IMR-90 (cell line): ENCODE data around the gene ULK2. TPM values are rescaled to one million over a fixed set of nuclear protein-coding genes. Genes with fewer than 3 reads are reported as not detected.

Source experiments
- ATAC-seq: fragments of 200-7000 bp; cut with Tn5 transposase; 2 replicates; pipeline ENCODE4 v1.9.1; 2020; ENCODE audit warnings: low read depth, mild to moderate bottlenecking, moderate library complexity
- BruUV-seq: library from RNA; stranded (reverse); fragments of 400-500 nt; replicated peaks from 2 replicates; lab custom pipeline; 2021; lab: Mats Ljungman, UMichigan
- CTCF ChIA-PET: fragments of 300-600 bp; formaldehyde crosslinking; extraction: SDS; loops from one replicate; lab custom pipeline; 2021; ENCODE audit warnings: antibody characterized with exemption; lab: Yijun Ruan, JAX
- POLR2A ChIA-PET: fragments of 300-600 bp; sonication (Branson Sonifier 250); formaldehyde crosslinking; loops from one replicate; lab custom pipeline; 2022; ENCODE audit warnings: antibody characterized with exemption; ENCODE audit not compliant: unreplicated experiment; lab: Charles Lee
- DNase-seq: peaks from one replicate; pipeline ENCODE4 v3.0.0; 2013
- H2AFZ ChIP-seq: replicated peaks from 2 replicates; pipeline ENCODE3; 2013; ENCODE audit warnings: low read length, mild to moderate bottlenecking; ENCODE audit not compliant: poor library complexity
- H2AK5ac ChIP-seq: 2 replicates; pipeline ENCODE4 v1.6.1; 2013; ENCODE audit warnings: low read depth, low read length, inconsistent platforms
- H2AK9ac ChIP-seq: replicated peaks from 2 replicates; pipeline ENCODE3; 2013; ENCODE audit warnings: mild to moderate bottlenecking, low read depth, low read length, moderate library complexity; ENCODE audit not compliant: poor library complexity
- H2BK120ac ChIP-seq: 2 replicates; pipeline ENCODE4 v1.6.1; 2013; ENCODE audit warnings: low read depth, low read length, inconsistent platforms
- H2BK15ac ChIP-seq: 3 replicates; pipeline ENCODE4 v1.6.1; 2013; ENCODE audit warnings: low read depth, low read length, inconsistent platforms
- H2BK20ac ChIP-seq: 2 replicates; pipeline ENCODE4 v1.6.1; 2013; ENCODE audit warnings: low read depth, mild to moderate bottlenecking, inconsistent platforms, low read length, moderate library complexity
- H2BK5ac ChIP-seq: 2 replicates; pipeline ENCODE4 v1.6.1; 2013; ENCODE audit warnings: mild to moderate bottlenecking, low read depth, low read length, inconsistent platforms; ENCODE audit not compliant: poor library complexity, severe bottlenecking
- H3K14ac ChIP-seq: replicated peaks from 2 replicates; pipeline ENCODE4 v1.6.1; 2013; ENCODE audit warnings: low read depth, low read length, inconsistent platforms
- H3K18ac ChIP-seq: 2 replicates; pipeline ENCODE4 v1.6.1; 2013; ENCODE audit warnings: low read depth, low read length, control low read depth
- H3K23ac ChIP-seq: 2 replicates; pipeline ENCODE4 v1.6.1; 2013; ENCODE audit warnings: low read depth, low read length, inconsistent platforms
- H3K27ac ChIP-seq: 2 replicates; pipeline ENCODE4 v1.5.1; 2013; ENCODE audit warnings: mild to moderate bottlenecking, control low read depth, low read length; ENCODE audit not compliant: insufficient read depth
- H3K27me3 ChIP-seq: 2 replicates; pipeline ENCODE4 v1.6.1; 2013; ENCODE audit warnings: low read length; ENCODE audit not compliant: control insufficient read depth, insufficient read depth
- H3K36me3 ChIP-seq: 2 replicates; pipeline ENCODE4 v1.6.1; 2013; ENCODE audit warnings: low read length, mixed read lengths; ENCODE audit not compliant: control insufficient read depth, insufficient read depth
- H3K4ac ChIP-seq: 2 replicates; pipeline ENCODE4 v1.6.1; 2013; ENCODE audit warnings: low read depth, low read length, inconsistent platforms
- H3K4me1 ChIP-seq: 2 replicates; pipeline ENCODE4 v1.6.1; 2013; ENCODE audit warnings: low read length, mixed read lengths; ENCODE audit not compliant: control insufficient read depth, insufficient read depth
- H3K4me2 ChIP-seq: 2 replicates; pipeline ENCODE4 v1.6.1; 2013; ENCODE audit warnings: low read depth, mild to moderate bottlenecking, control low read depth, low read length, moderate library complexity
- H3K4me3 ChIP-seq: 2 replicates; pipeline ENCODE4 v1.5.1; 2013; ENCODE audit warnings: low read depth, mild to moderate bottlenecking, control low read depth, low read length, moderate library complexity; ENCODE audit not compliant: insufficient read depth
- H3K56ac ChIP-seq: 2 replicates; pipeline ENCODE4 v1.6.1; 2013; ENCODE audit warnings: low read length, inconsistent platforms; ENCODE audit not compliant: insufficient read depth; ENCODE audit errors: extremely low read depth
- H3K79me1 ChIP-seq, 2 experiments: 2 replicates each; pipeline ENCODE4 v1.6.1; 2013; ENCODE audit warnings: low read length in 2 of 2, inconsistent platforms in 1 of 2, low read depth in 1 of 2
- H3K9ac ChIP-seq: 2 replicates; pipeline ENCODE4 v1.6.1; 2013; ENCODE audit warnings: low read depth, low read length, control low read depth
- H3K9me1 ChIP-seq: 2 replicates; pipeline ENCODE4 v1.6.1; 2013; ENCODE audit warnings: low read length, inconsistent platforms; ENCODE audit not compliant: insufficient read depth
- H3K9me3 ChIP-seq: 2 replicates; pipeline ENCODE4 v1.6.1; 2013; ENCODE audit warnings: low read length; ENCODE audit not compliant: control insufficient read depth, insufficient read depth
- H4K20me1 ChIP-seq: 2 replicates; pipeline ENCODE4 v1.6.1; 2013; ENCODE audit warnings: low read length, inconsistent platforms; ENCODE audit not compliant: insufficient read depth
- H4K5ac ChIP-seq: 2 replicates; pipeline ENCODE4 v1.6.1; 2013; ENCODE audit warnings: mild to moderate bottlenecking, low read depth, low read length, control low read depth
- H4K8ac ChIP-seq, 2 experiments: 2 replicates each; pipeline ENCODE4 v1.6.1; 2013; ENCODE audit warnings: low read depth in 2 of 2, low read length in 2 of 2, control low read depth in 1 of 2, inconsistent platforms in 1 of 2
- H4K91ac ChIP-seq: 2 replicates; pipeline ENCODE4 v1.6.1; 2013; ENCODE audit warnings: low read depth, low read length, inconsistent platforms; ENCODE audit not compliant: insufficient read depth
- BHLHE40 ChIP-seq: fragments of 150-350 bp; IDR thresholded peaks from 2 replicates; pipeline ENCODE4 v1.6.1; 2016; ENCODE audit warnings: mild to moderate bottlenecking, low read depth, low read length
- CEBPB ChIP-seq: IDR thresholded peaks from 2 replicates; pipeline ENCODE4 v1.6.1; 2012; ENCODE audit warnings: low read depth, low read length, improper control_type of control experiment
- CHD1 ChIP-seq: IDR thresholded peaks from 2 replicates; pipeline ENCODE4 v1.6.1; 2012; ENCODE audit warnings: low read depth, low read length, improper control_type of control experiment
- FOS ChIP-seq: fragments of 150-350 bp; IDR thresholded peaks from 2 replicates; pipeline ENCODE4 v1.6.1; 2016; ENCODE audit warnings: low read depth, low read length
- MAFK ChIP-seq: IDR thresholded peaks from 2 replicates; pipeline ENCODE4 v1.6.1; 2012; ENCODE audit warnings: low read depth, low read length, improper control_type of control experiment
- MAZ ChIP-seq: IDR thresholded peaks from 2 replicates; pipeline ENCODE4 v1.6.1; 2012; ENCODE audit warnings: low read depth, mild to moderate bottlenecking, low read length, improper control_type of control experiment, moderate library complexity, borderline replicate concordance
- MXI1 ChIP-seq: IDR thresholded peaks from 2 replicates; pipeline ENCODE4 v1.6.1; 2012; ENCODE audit warnings: low read depth, mild to moderate bottlenecking, low read length, moderate library complexity, borderline replicate concordance
- NFE2L2 ChIP-seq: fragments of 150-350 bp; IDR thresholded peaks from 2 replicates; pipeline ENCODE4 v1.6.1; 2016; ENCODE audit warnings: low read depth, mild to moderate bottlenecking, low read length
- POLR2A ChIP-seq: IDR thresholded peaks from 2 replicates; pipeline ENCODE4 v1.6.1; 2012; ENCODE audit warnings: mild to moderate bottlenecking, low read depth, low read length
- RAD21 ChIP-seq: IDR thresholded peaks from 2 replicates; pipeline ENCODE4 v1.6.1; 2012; ENCODE audit warnings: low read length, improper control_type of control experiment
- RCOR1 ChIP-seq: IDR thresholded peaks from 2 replicates; pipeline ENCODE4 v1.6.1; 2012; ENCODE audit warnings: mild to moderate bottlenecking, low read length, improper control_type of control experiment; ENCODE audit not compliant: insufficient replicate concordance
- RFX5 ChIP-seq: IDR thresholded peaks from 2 replicates; pipeline ENCODE4 v1.8.0; 2012; ENCODE audit warnings: low read depth, mild to moderate bottlenecking, low read length, moderate library complexity
- SMC3 ChIP-seq: fragments of 150-350 bp; IDR thresholded peaks from 2 replicates; pipeline ENCODE4 v1.6.1; 2016; ENCODE audit warnings: low read depth, mild to moderate bottlenecking, antibody characterized with exemption, low read length, moderate library complexity
- WGBS, 2 experiments: methylation state at CpG; one replicate each; pipeline versions ENCODE4 v1.1.5 to v1.1.7; 2013; ENCODE audit warnings: missing lambda C conversion rate in 2 of 2; ENCODE audit not compliant: insufficient read length in 1 of 2; ENCODE audit errors: extremely low coverage in 2 of 2; 5-methylcytosine and 5-hydroxymethylcytosine counted together
- dilution Hi-C: fragments of 300-500 bp; cut with HindIII; formaldehyde crosslinking; loops from one replicate; pipeline ENCODE4 v1.14.3; 2018; ENCODE audit warnings: low sequenced_read_pairs; ENCODE audit not compliant: unreplicated experiment
- in situ Hi-C: fragments of 300-500 bp; cut with MboI; formaldehyde crosslinking; loops from 3 replicates; pipeline ENCODE4 v1.14.3; 2019; ENCODE audit warnings: low sequenced_read_pairs, inconsistent platforms, mixed read lengths
- intact Hi-C: fragments of 100-400 bp; cut with micrococcal nuclease; formaldehyde crosslinking; loops from 2 replicates; pipeline ENCODE4 v1.10.0; 2022
- polyA plus RNA-seq, 3 experiments: library from polyadenylated mRNA; depleted of rRNA; stranded (reverse); fragments of >200 nt; gene quantifications; 2 replicates each; pipeline ENCODE4 v1.2.3, GENCODE V29; 2012; ENCODE audit warnings: low replicate concordance in 1 of 3
- total RNA-seq: library from RNA; depleted of rRNA; stranded (reverse); fragments of >200 nt; gene quantifications from 2 replicates; pipeline ENCODE4 v1.2.3, GENCODE V29; 2012
- TF ChIP-seq, protein P1 (sequence below): conservative IDR thresholded peaks from 2 replicates; pipeline ENCODE4 v1.5.1; 2012; ENCODE audit warnings: mild to moderate bottlenecking, low read depth, low read length, improper control_type of control experiment
- TF ChIP-seq, protein P2 (sequence below): fragments of 150-350 bp; IDR thresholded peaks from 2 replicates; pipeline ENCODE4 v1.6.1; 2016; ENCODE audit warnings: low read depth, mild to moderate bottlenecking, low read length, moderate library complexity, borderline replicate concordance
- TF ChIP-seq, protein P3 (sequence below): fragments of 150-350 bp; IDR thresholded peaks from 2 replicates; pipeline ENCODE4 v1.6.1; 2017; ENCODE audit warnings: mild to moderate bottlenecking, antibody characterized with exemption, low read length, low read depth

Gene ULK2
- total and polyA plus RNA-seq, 2 of the 4 experiments (the other 2 are of a cell fraction), result 8.9 to 10.8 TPM

DNA sequence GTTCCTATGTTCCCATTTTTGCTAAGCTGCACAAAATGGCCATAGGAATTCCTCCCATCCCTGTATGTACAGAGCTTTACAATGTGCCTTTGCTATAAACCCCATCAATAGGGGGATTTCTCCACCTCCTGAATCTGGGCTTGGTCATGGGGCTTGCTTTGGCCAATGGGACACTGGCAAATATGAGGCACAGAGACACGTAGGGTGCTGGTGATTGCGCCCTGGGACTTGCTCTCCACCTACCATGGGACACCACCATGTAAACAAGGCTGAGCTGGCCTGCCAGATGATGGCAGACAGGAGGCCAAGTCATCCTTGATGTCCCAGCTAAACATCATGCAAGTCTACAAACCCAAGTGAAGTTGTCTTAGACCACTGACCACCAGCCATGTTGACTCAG lies 104.3 kb downstream of the ULK2 start:
- dilution Hi-C loops, result no loop called here

More for the DNA sequence above, 104.3 kb downstream of the ULK2 start:
- Histone ChIP-seq H2BK5ac (no peak overlapping the region), H3K4me2 (no peak overlapping the region), H2BK120ac (no peak overlapping the region), H3K23ac (no peak overlapping the region), H3K9ac (no peak overlapping the region), H3K14ac (no peak overlapping the region), H2AK5ac (no peak overlapping the region), H2AFZ (peak overlapping the region; percentile 35), H3K36me3 (no peaks in the 10 kb centered on the region), H3K56ac (no peak overlapping the region), H3K9me3 (0 out of 2 replicates have a peak, but pooled peaks cover 2% of the 10 kb centered on the region), H2AK9ac (peak overlapping the region; percentile 28), H2BK15ac (no peak overlapping the region), H3K9me1 (no peaks in the 10 kb centered on the region), H3K79me1 (no peaks in the 10 kb centered on the region), H4K8ac (no peak overlapping the region), H4K5ac (no peak overlapping the region), H3K4me1 (no peaks in the 10 kb centered on the region), H2BK20ac (no peak overlapping the region), H3K27me3 (peaks cover 34% of the 10 kb centered on the region), H3K27ac (no peak overlapping the region), H3K4ac (no peak overlapping the region), H3K4me3 (no peak overlapping the region), H4K20me1 (no peaks in the 10 kb centered on the region), H3K18ac (no peak overlapping the region), H4K91ac (no peak overlapping the region)
- POLR2A ChIA-PET, result no interaction called here
- BruUV-seq, result no TSS peak
- TF ChIP-seq, protein P1, sequence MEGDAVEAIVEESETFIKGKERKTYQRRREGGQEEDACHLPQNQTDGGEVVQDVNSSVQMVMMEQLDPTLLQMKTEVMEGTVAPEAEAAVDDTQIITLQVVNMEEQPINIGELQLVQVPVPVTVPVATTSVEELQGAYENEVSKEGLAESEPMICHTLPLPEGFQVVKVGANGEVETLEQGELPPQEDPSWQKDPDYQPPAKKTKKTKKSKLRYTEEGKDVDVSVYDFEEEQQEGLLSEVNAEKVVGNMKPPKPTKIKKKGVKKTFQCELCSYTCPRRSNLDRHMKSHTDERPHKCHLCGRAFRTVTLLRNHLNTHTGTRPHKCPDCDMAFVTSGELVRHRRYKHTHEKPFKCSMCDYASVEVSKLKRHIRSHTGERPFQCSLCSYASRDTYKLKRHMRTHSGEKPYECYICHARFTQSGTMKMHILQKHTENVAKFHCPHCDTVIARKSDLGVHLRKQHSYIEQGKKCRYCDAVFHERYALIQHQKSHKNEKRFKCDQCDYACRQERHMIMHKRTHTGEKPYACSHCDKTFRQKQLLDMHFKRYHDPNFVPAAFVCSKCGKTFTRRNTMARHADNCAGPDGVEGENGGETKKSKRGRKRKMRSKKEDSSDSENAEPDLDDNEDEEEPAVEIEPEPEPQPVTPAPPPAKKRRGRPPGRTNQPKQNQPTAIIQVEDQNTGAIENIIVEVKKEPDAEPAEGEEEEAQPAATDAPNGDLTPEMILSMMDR, result no peak
- TF ChIP-seq NFE2L2 (no peak), RCOR1 (no peak), CHD1 (no peak), RAD21 (no peak), SMC3 (no peak), MAFK (no peak), MAZ (no peak), RFX5 (no peak), FOS (no peak), POLR2A (no peak), BHLHE40 (no peak), MXI1 (no peak), CEBPB (no peak)
- TF ChIP-seq, protein P2, sequence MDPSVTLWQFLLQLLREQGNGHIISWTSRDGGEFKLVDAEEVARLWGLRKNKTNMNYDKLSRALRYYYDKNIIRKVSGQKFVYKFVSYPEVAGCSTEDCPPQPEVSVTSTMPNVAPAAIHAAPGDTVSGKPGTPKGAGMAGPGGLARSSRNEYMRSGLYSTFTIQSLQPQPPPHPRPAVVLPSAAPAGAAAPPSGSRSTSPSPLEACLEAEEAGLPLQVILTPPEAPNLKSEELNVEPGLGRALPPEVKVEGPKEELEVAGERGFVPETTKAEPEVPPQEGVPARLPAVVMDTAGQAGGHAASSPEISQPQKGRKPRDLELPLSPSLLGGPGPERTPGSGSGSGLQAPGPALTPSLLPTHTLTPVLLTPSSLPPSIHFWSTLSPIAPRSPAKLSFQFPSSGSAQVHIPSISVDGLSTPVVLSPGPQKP, result no peak
- TF ChIP-seq, protein P3, sequence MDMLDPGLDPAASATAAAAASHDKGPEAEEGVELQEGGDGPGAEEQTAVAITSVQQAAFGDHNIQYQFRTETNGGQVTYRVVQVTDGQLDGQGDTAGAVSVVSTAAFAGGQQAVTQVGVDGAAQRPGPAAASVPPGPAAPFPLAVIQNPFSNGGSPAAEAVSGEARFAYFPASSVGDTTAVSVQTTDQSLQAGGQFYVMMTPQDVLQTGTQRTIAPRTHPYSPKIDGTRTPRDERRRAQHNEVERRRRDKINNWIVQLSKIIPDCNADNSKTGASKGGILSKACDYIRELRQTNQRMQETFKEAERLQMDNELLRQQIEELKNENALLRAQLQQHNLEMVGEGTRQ, result no peak
- CTCF ChIA-PET, result interaction anchor here (0.5 to 2.1 kb wide), 6 partner anchors 115 to 400 kb away, joined by 3 to 15 read pairs (median 6); partner anchors contain the start of gene ALDH3A2
- in situ Hi-C loops, result loop anchor here (5.0 kb wide), 2 partner anchors 241 to 401 kb away; partner anchors contain the start of gene B9D1
- DNase-seq, result no peak
- WGBS, 2 experiments, result no CpG with 5 or more reads among the region's 2 CpGs
- intact Hi-C loops, result loop anchor here (2.0 to 5.0 kb wide), 2 partner anchors 115 to 386 kb away; partner anchors contain the start of genes ALDH3A2 and MAPK7
- ATAC-seq, result no peak
